GM21515 (cell line): ENCODE results near the gene CADM2.
"Not testable (repeated sequence)": the region's sequence is repeated elsewhere in the genome, so short reads cannot be mapped to it uniquely, and the experiment has no call there.

Source experiments
- ATAC-seq: cut with Tn5 transposase; IDR thresholded peaks from one replicate; pipeline ENCODE4 v1.9.1; 2021; ENCODE audit not compliant: unreplicated experiment

Gene CADM2

GRCh38 chr3:85627932-85628331, 669.1 kb downstream of the CADM2 start:
- no peak for ATAC-seq

- no peak for ATAC-seq
Observed at GRCh38 chr3:85631070-85631469, 672.3 kb downstream of the CADM2 start.

GRCh38 chr3:85632921-85633320, 674.1 kb downstream of the CADM2 start:
- no peak for ATAC-seq

GRCh38 chr3:85652360-85652759, 693.6 kb downstream of the CADM2 start:
- ATAC-seq, result no peak

- no peak for ATAC-seq
Observed at GRCh38 chr3:85660451-85660850, 701.7 kb downstream of the CADM2 start.

- no peak for ATAC-seq
Observed at GRCh38 chr3:85662462-85662861, 703.7 kb downstream of the CADM2 start.

- no peak for ATAC-seq
Observed at GRCh38 chr3:85667744-85668143, 709.0 kb downstream of the CADM2 start.

- no peak for ATAC-seq
Observed at GRCh38 chr3:85670634-85671205, 711.9 kb downstream of the CADM2 start.

GRCh38 chr3:85672761-85673160, 714.0 kb downstream of the CADM2 start:
- no peak for ATAC-seq

GRCh38 chr3:85678713-85679112, 719.9 kb downstream of the CADM2 start:
- no peak for ATAC-seq

- ATAC-seq, result no peak
Observed at GRCh38 chr3:85681906-85682305, 723.1 kb downstream of the CADM2 start.

GRCh38 chr3:85691196-85691595, 732.4 kb downstream of the CADM2 start:
- ATAC-seq, result no peak

GRCh38 chr3:85697156-85697555, 738.4 kb downstream of the CADM2 start:
- no peak for ATAC-seq

GRCh38 chr3:85706130-85706529, 747.3 kb downstream of the CADM2 start:
- ATAC-seq, result no peak

- ATAC-seq, result not testable (repeated sequence)
Observed at GRCh38 chr3:85708325-85708724, 749.5 kb downstream of the CADM2 start.

- no peak for ATAC-seq
Observed at GRCh38 chr3:85709346-85709892, 750.6 kb downstream of the CADM2 start.

GRCh38 chr3:85710490-85710889, 751.7 kb downstream of the CADM2 start:
- no peak for ATAC-seq

GRCh38 chr3:85721409-85722145, 762.8 kb downstream of the CADM2 start:
- no peak for ATAC-seq

GRCh38 chr3:85725809-85726208, 767.0 kb downstream of the CADM2 start:
- no peak for ATAC-seq

- ATAC-seq, result no peak
Observed at GRCh38 chr3:85726241-85726640, 767.5 kb downstream of the CADM2 start.

GRCh38 chr3:85737846-85738245, 779.1 kb downstream of the CADM2 start:
- no peak for ATAC-seq

GRCh38 chr3:85740561-85740960, 781.8 kb downstream of the CADM2 start:
- ATAC-seq, result no peak

GRCh38 chr3:85758442-85758841, 799.7 kb downstream of the CADM2 start:
- no peak for ATAC-seq
